ACC112 (cell line): ENCODE data around the gene NR2C2AP.

Experiments
- H2AFZ ChIP-seq: fragments of 200-600 bp; sonication (generic); one replicate; pipeline ENCODE4 v1.6.0; 2017; ENCODE audit warnings: antibody characterized with exemption, low read length; ENCODE audit not compliant: unreplicated experiment
- H3K27ac ChIP-seq: fragments of 200-600 bp; sonication (generic); 2 replicates; pipeline ENCODE4 v1.5.1; 2014; ENCODE audit warnings: low read depth, mild to moderate bottlenecking, antibody characterized with exemption, low read length, moderate library complexity
- H3K27me3 ChIP-seq: fragments of 200-600 bp; sonication (generic); 2 replicates; pipeline ENCODE4 v1.6.1; 2014; ENCODE audit warnings: mild to moderate bottlenecking, antibody characterized with exemption, low read length, moderate library complexity, mixed read lengths; ENCODE audit not compliant: insufficient read depth
- H3K36me3 ChIP-seq: fragments of 200-600 bp; sonication (generic); 2 replicates; pipeline ENCODE4 v1.6.1; 2016; ENCODE audit warnings: mild to moderate bottlenecking, antibody characterized with exemption, low read length, moderate library complexity, mixed read lengths; ENCODE audit not compliant: insufficient read depth
- H3K4me1 ChIP-seq: fragments of 200-600 bp; sonication (generic); one replicate; pipeline ENCODE4 v1.6.1; 2016; ENCODE audit warnings: low read length, mixed read lengths; ENCODE audit not compliant: insufficient read depth, unreplicated experiment, control insufficient read depth
- H3K4me3 ChIP-seq: fragments of 200-600 bp; sonication (generic); 2 replicates; pipeline ENCODE4 v1.5.1; 2014; ENCODE audit warnings: mild to moderate bottlenecking, low read depth, low read length
- H3K79me2 ChIP-seq: fragments of 200-600 bp; sonication (generic); one replicate; pipeline ENCODE4 v1.6.0; 2016; ENCODE audit warnings: low read length; ENCODE audit not compliant: control insufficient read depth, unreplicated experiment, insufficient read depth

The NR2C2AP gene

GRCh38 chr19:19165396-19165795 lies 37.8 kb downstream of the NR2C2AP start:
- H3K36me3 ChIP-seq: no peaks in the 10 kb centered on the region
- H3K27me3 ChIP-seq: no peaks in the 10 kb centered on the region
- H3K79me2 ChIP-seq: no peaks in the 10 kb centered on the region
- H3K4me1 ChIP-seq: no peaks in the 10 kb centered on the region
- H3K4me3 ChIP-seq: no peak overlapping the region
- no peak overlapping the region for H3K27ac ChIP-seq
- H2AFZ ChIP-seq: no peak overlapping the region

DNA sequence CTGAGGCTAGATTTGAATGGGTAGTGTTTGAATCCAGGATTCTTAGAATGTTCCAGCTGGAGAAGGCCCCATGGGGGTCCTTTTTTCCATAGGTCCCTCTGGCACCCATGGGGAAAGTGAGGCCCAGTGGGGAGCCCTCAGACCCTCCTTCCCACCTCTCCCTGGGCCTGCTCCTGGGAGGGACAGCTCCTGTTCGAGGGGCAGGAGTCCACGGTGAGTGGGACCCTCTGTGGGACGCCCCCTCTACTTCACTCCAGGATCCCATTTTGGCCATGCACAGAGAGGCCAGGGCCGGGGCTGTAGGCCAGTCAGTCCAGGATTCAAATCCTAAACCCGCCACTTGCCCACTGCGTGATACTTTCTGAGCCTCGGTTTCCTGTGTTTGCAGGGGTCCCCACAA lies 40.7 kb downstream of the NR2C2AP start:
- Histone ChIP-seq H3K27me3 (no peaks in the 10 kb centered on the region), H3K27ac (no peak overlapping the region), H3K4me1 (no peaks in the 10 kb centered on the region), H2AFZ (no peak overlapping the region), H3K79me2 (no peaks in the 10 kb centered on the region), H3K4me3 (no peak overlapping the region), H3K36me3 (no peaks in the 10 kb centered on the region)

- H3K36me3 ChIP-seq: no peaks in the 10 kb centered on the region
- H3K4me1 ChIP-seq: no peaks in the 10 kb centered on the region
- H2AFZ ChIP-seq: no peak overlapping the region
- H3K27me3 ChIP-seq: no peaks in the 10 kb centered on the region
- H3K4me3 ChIP-seq: no peak overlapping the region
- no peak overlapping the region for H3K27ac ChIP-seq
- H3K79me2 ChIP-seq: no peaks in the 10 kb centered on the region
Measured at GRCh38 chr19:19160461-19161035, 42.7 kb downstream of the NR2C2AP start.

GRCh38 chr19:19159534-19159933 lies 43.7 kb downstream of the NR2C2AP start:
- no peak overlapping the region for H3K4me3 ChIP-seq

DNA sequence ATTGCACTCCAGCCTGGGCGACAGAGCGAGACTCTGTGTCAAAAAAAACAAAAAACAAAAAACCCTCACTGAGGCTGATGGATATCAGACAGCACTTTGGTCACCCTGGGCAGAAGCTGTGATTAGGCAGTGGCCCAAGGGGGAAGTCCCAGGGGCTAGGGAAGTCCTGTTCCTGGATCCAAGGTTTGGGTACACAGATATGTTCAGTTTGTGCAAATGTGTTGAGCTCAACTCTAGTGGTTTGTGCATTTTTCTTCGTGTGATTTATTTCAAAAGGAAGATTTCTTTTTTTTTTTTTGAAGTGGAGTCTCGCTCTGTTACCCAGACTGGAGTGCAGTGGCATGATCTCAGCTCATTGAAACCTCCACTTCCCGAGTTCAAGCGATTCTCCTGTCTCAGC lies 45.4 kb downstream of the NR2C2AP start:
- no peak overlapping the region for H3K4me3 ChIP-seq
- H3K27ac ChIP-seq: no peak overlapping the region
- no peaks in the 10 kb centered on the region for H3K27me3 ChIP-seq
- no peaks in the 10 kb centered on the region for H3K4me1 ChIP-seq
- H3K36me3 ChIP-seq: no peaks in the 10 kb centered on the region
- H3K79me2 ChIP-seq: no peaks in the 10 kb centered on the region
- H2AFZ ChIP-seq: no peak overlapping the region

More at GRCh38 chr19:19159534-19159933, 43.7 kb downstream of the NR2C2AP start:
- no peaks in the 10 kb centered on the region for H3K4me1 ChIP-seq
- no peaks in the 10 kb centered on the region for H3K79me2 ChIP-seq
- no peak overlapping the region for H3K27ac ChIP-seq
- H2AFZ ChIP-seq: no peak overlapping the region
- H3K27me3 ChIP-seq: no peaks in the 10 kb centered on the region
- no peaks in the 10 kb centered on the region for H3K36me3 ChIP-seq

- no peak overlapping the region for H2AFZ ChIP-seq
- no peaks in the 10 kb centered on the region for H3K36me3 ChIP-seq
- H3K27me3 ChIP-seq: no peaks in the 10 kb centered on the region
- no peak overlapping the region for H3K27ac ChIP-seq
- no peaks in the 10 kb centered on the region for H3K4me1 ChIP-seq
- no peak overlapping the region for H3K4me3 ChIP-seq
- no peaks in the 10 kb centered on the region for H3K79me2 ChIP-seq
Measured at GRCh38 chr19:19155495-19156219, 47.6 kb downstream of the NR2C2AP start.

DNA sequence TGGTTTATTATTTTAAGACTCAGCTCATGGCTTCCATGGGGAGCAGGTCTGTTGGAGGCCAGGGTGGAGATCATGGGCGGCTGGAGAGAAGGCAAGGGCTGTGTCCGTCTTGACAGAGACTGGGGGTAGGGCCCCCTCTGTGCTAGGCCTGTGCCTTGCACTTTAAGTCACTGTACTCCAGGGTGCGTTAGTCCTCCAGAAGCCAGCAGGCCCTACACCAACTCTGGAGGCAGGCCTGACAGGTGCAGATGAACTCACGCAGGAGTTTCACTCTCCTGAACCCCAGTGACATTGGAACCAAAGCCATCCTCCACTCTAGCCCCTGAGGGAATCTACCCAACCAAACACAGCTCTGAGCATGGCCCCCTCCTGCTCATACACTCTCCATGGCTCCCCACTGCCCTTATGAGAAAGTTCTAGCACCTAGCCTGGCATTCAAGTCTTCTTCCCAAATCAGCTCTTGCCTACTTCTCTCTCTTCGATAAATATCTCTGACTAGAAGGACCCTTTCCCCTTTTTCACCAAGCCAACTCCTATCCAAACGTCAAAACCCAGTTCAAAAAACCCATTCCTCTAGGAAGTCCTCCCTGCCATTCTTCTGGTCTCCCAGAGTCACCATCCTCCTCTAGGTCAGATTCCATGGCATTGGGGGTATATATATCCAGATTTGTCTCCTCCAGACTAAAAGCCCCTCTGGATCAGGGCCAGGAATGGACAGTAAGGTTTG lies 48.3 kb downstream of the NR2C2AP start:
- Histone ChIP-seq H3K4me1 (no peaks in the 10 kb centered on the region), H2AFZ (no peak overlapping the region), H3K27ac (no peak overlapping the region), H3K79me2 (no peaks in the 10 kb centered on the region), H3K36me3 (no peaks in the 10 kb centered on the region), H3K27me3 (no peaks in the 10 kb centered on the region), H3K4me3 (no peak overlapping the region)

DNA sequence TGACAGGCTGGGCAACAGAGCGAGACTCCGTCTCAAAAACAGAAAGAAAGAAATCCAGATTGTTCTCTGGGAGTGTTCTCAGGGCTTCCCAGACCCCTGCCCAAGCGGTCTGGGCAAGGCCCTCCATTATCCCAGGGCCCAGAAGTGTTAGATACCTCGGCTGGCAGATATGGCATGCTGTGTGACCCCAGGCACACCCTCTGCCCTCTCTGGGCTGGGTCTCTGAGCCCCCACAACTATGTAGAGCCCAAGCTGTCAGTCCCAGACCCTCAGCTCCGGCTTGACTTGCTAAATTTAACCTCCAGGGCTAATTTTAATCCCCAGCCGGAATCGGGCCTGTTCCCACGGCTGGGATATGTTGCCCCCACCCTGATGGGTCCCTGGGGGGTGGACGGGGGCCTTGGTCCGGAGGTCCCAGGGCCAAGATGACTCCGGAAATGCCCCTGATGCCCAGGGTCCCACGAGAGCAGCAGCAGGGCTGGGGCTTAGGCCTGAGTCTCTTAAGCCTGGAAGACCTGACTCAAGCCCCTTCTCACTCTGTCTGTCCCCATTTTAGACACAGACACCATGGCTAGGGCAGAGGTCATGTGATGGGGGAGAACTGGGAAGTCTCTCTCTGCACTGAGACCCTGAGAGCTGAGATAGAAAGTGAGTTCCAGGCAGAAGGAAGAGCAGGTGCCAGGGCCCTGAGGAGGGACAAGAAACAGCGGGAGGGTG lies 50.4 kb downstream of the NR2C2AP start:
- Histone ChIP-seq H3K79me2 (no peaks in the 10 kb centered on the region), H3K36me3 (no peaks in the 10 kb centered on the region), H3K4me1 (no peaks in the 10 kb centered on the region), H2AFZ (no peak overlapping the region), H3K27ac (no peak overlapping the region), H3K27me3 (no peaks in the 10 kb centered on the region), H3K4me3 (no peak overlapping the region)

- peaks cover 3% of the 10 kb centered on the region; the same call in 1 of the 2 replicates for H3K36me3 ChIP-seq
- H3K27me3 ChIP-seq: no peaks in the 10 kb centered on the region
- no peak overlapping the region for H3K27ac ChIP-seq
- H3K4me3 ChIP-seq: no peak overlapping the region
- no peak overlapping the region for H2AFZ ChIP-seq
- no peaks in the 10 kb centered on the region for H3K4me1 ChIP-seq
- H3K79me2 ChIP-seq: no peaks in the 10 kb centered on the region
Measured at GRCh38 chr19:19151418-19151817, 51.8 kb downstream of the NR2C2AP start.
